Lower leg skin (tissue), 3 donors: ENCODE results near the gene C19orf44.

Experiments used
- POLR2A ChIP-seq, 2 donors: fragments of 450-650 bp; IDR thresholded peaks; one replicate each; pipeline ENCODE4 v1.6.1; 2016 to 2017; ENCODE audit warnings: antibody characterized with exemption in 2 of 2, mild to moderate bottlenecking in 1 of 2, moderate library complexity in 1 of 2
- TF ChIP-seq, protein P1 (sequence below), 3 donors: fragments of 450-650 bp; IDR thresholded peaks; one replicate each; pipeline ENCODE4 v1.5.1; 2016; ENCODE audit warnings: antibody characterized with exemption in 3 of 3, mild to moderate bottlenecking in 3 of 3, moderate library complexity in 2 of 3

DNA sequence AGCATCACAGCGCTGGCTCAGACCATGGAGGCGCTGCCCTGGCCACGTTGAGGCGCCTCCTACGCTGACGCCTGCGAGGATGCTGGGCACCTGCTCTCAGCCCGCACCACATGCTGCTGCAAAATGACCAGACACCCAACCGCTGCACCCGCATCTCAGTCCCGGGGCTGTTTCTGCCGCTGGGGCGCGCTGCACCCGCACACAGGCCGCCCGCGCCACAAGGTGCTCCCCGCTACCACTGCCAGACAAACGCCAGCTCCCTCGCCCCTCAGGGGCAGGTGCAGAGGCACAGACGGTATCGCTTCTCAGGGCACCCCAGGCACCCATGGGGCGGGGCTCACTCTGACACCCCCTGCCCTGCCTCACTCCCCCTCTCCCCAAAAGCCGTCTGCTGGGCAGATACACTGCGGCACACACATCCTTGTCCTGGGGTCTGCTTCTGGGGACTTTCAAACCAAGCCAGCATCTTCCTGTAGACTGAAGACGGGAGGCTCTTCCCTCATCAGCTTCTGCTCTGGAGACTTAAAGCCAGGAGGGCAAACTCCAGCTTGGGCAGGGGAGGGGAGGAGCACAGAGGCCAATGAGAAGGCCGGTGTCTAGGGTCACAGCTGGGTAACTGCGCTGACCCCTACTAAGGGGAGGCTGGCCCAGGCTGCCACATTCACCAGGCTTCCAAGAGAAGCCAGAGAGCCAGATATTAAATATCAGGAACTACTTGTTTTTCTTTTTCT, 29.7 kb downstream of the C19orf44 start:
- TF ChIP-seq, protein P1, sequence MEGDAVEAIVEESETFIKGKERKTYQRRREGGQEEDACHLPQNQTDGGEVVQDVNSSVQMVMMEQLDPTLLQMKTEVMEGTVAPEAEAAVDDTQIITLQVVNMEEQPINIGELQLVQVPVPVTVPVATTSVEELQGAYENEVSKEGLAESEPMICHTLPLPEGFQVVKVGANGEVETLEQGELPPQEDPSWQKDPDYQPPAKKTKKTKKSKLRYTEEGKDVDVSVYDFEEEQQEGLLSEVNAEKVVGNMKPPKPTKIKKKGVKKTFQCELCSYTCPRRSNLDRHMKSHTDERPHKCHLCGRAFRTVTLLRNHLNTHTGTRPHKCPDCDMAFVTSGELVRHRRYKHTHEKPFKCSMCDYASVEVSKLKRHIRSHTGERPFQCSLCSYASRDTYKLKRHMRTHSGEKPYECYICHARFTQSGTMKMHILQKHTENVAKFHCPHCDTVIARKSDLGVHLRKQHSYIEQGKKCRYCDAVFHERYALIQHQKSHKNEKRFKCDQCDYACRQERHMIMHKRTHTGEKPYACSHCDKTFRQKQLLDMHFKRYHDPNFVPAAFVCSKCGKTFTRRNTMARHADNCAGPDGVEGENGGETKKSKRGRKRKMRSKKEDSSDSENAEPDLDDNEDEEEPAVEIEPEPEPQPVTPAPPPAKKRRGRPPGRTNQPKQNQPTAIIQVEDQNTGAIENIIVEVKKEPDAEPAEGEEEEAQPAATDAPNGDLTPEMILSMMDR (IDR thresholded peaks at IDR 0.05) = no peak
- TF ChIP-seq POLR2A (IDR thresholded peaks at IDR 0.05) = no peak
